T-helper 2 cell treated with Interferon-gamma antibody and Interleukin-4, amounts not matched to agents 5 μg/mL and 100 μg/mL, for 36 hours (primary cell): ENCODE results near the gene PTN.

Experiments
- DNase-seq: peaks from one replicate; pipeline ENCODE4 v3.0.0; 2021; ENCODE audit warnings: low spot score
- H3K27ac Mint-ChIP-seq: one replicate; pipeline ENCODE4 v1.8.0; 2021; ENCODE audit warnings: mild to moderate bottlenecking, mixed read lengths
- H3K27me3 Mint-ChIP-seq: one replicate; pipeline ENCODE4 v1.8.0; 2021; ENCODE audit warnings: low read depth, mixed read lengths
- H3K36me3 Mint-ChIP-seq: one replicate; pipeline ENCODE4 v1.8.0; 2021; ENCODE audit warnings: low read depth, mixed read lengths
- H3K4me1 Mint-ChIP-seq: one replicate; pipeline ENCODE4 v1.8.0; 2021; ENCODE audit warnings: low read depth, mixed read lengths
- H3K4me3 Mint-ChIP-seq: one replicate; pipeline ENCODE4 v1.8.0; 2022; ENCODE audit warnings: mild to moderate bottlenecking, moderate library complexity, mixed read lengths
- H3K9me3 Mint-ChIP-seq: one replicate; pipeline ENCODE4 v1.8.0; 2021; ENCODE audit warnings: mixed read lengths

PTN gene

GRCh38 chr7:137304165-137304564 lies 39.4 kb downstream of the PTN start:
- no peaks in the 10 kb centered on the region for H3K9me3 Mint-ChIP-seq

GRCh38 chr7:137302081-137302480 lies 41.5 kb downstream of the PTN start:
- no peak overlapping the region for H3K4me3 Mint-ChIP-seq
- H3K9me3 Mint-ChIP-seq: no peaks in the 10 kb centered on the region
- no peaks in the 10 kb centered on the region for H3K36me3 Mint-ChIP-seq
- H3K27ac Mint-ChIP-seq: no peak overlapping the region
- no peaks in the 10 kb centered on the region for H3K27me3 Mint-ChIP-seq
- DNase-seq: no peak
- no peaks in the 10 kb centered on the region for H3K4me1 Mint-ChIP-seq

More at GRCh38 chr7:137304165-137304564, 39.4 kb downstream of the PTN start:
- H3K4me3 Mint-ChIP-seq: no peak overlapping the region
- no peak for DNase-seq
- H3K27ac Mint-ChIP-seq: no peak overlapping the region
- no peaks in the 10 kb centered on the region for H3K4me1 Mint-ChIP-seq
- no peaks in the 10 kb centered on the region for H3K27me3 Mint-ChIP-seq
- H3K36me3 Mint-ChIP-seq: no peaks in the 10 kb centered on the region

GRCh38 chr7:137298464-137298794 lies 45.1 kb downstream of the PTN start:
- H3K9me3 Mint-ChIP-seq: peaks cover 9% of the 10 kb centered on the region
- H3K4me1 Mint-ChIP-seq: no peaks in the 10 kb centered on the region
- no peaks in the 10 kb centered on the region for H3K27me3 Mint-ChIP-seq
- DNase-seq: no peak
- H3K4me3 Mint-ChIP-seq: no peak overlapping the region
- no peak overlapping the region for H3K27ac Mint-ChIP-seq
- H3K36me3 Mint-ChIP-seq: no peaks in the 10 kb centered on the region

- Mint-ChIP-seq H3K36me3 (no peaks in the 10 kb centered on the region), H3K27me3 (no peaks in the 10 kb centered on the region), H3K4me3 (no peak overlapping the region), H3K27ac (no peak overlapping the region), H3K9me3 (peaks cover 9% of the 10 kb centered on the region), H3K4me1 (no peaks in the 10 kb centered on the region)
- DNase-seq: no peak
Measured at GRCh38 chr7:137297551-137298463, 45.7 kb downstream of the PTN start.

- Mint-ChIP-seq H3K27me3 (no peaks in the 10 kb centered on the region), H3K27ac (no peak overlapping the region), H3K4me1 (no peaks in the 10 kb centered on the region), H3K9me3 (peaks cover 9% of the 10 kb centered on the region), H3K4me3 (no peak overlapping the region), H3K36me3 (no peaks in the 10 kb centered on the region)
- no peak for DNase-seq
Measured at GRCh38 chr7:137296576-137296975, 47.0 kb downstream of the PTN start.

GRCh38 chr7:137295739-137296324 lies 47.7 kb downstream of the PTN start:
- Mint-ChIP-seq H3K36me3 (no peaks in the 10 kb centered on the region), H3K27me3 (no peaks in the 10 kb centered on the region), H3K27ac (no peak overlapping the region), H3K4me1 (no peaks in the 10 kb centered on the region), H3K4me3 (no peak overlapping the region), H3K9me3 (peaks cover 9% of the 10 kb centered on the region)
- no peak for DNase-seq

- Mint-ChIP-seq H3K27ac (no peak overlapping the region), H3K27me3 (no peaks in the 10 kb centered on the region), H3K36me3 (no peaks in the 10 kb centered on the region)
Measured at GRCh38 chr7:137289101-137289500, 54.4 kb downstream of the PTN start.

GRCh38 chr7:137287651-137288258 lies 55.8 kb downstream of the PTN start:
- Mint-ChIP-seq H3K27ac (no peak overlapping the region), H3K4me3 (no peak overlapping the region), H3K27me3 (no peaks in the 10 kb centered on the region), H3K36me3 (no peaks in the 10 kb centered on the region), H3K9me3 (peaks cover 3% of the 10 kb centered on the region), H3K4me1 (no peaks in the 10 kb centered on the region)
- DNase-seq: no peak

More at GRCh38 chr7:137289101-137289500, 54.4 kb downstream of the PTN start:
- no peak for DNase-seq
- H3K4me3 Mint-ChIP-seq: no peak overlapping the region
- no peaks in the 10 kb centered on the region for H3K4me1 Mint-ChIP-seq
- peaks cover 3% of the 10 kb centered on the region for H3K9me3 Mint-ChIP-seq

GRCh38 chr7:137283153-137283552 lies 60.4 kb downstream of the PTN start:
- Mint-ChIP-seq H3K4me1 (no peaks in the 10 kb centered on the region), H3K4me3 (no peak overlapping the region), H3K9me3 (no peaks in the 10 kb centered on the region), H3K27me3 (no peaks in the 10 kb centered on the region), H3K27ac (no peak overlapping the region), H3K36me3 (no peaks in the 10 kb centered on the region)
- no peak for DNase-seq

- H3K4me1 Mint-ChIP-seq: no peaks in the 10 kb centered on the region
- no peaks in the 10 kb centered on the region for H3K27me3 Mint-ChIP-seq
- H3K27ac Mint-ChIP-seq: no peak overlapping the region
- H3K4me3 Mint-ChIP-seq: no peak overlapping the region
- no peaks in the 10 kb centered on the region for H3K9me3 Mint-ChIP-seq
- H3K36me3 Mint-ChIP-seq: no peaks in the 10 kb centered on the region
- DNase-seq: no peak
Measured at GRCh38 chr7:137282043-137282442, 61.5 kb downstream of the PTN start.

- H3K27ac Mint-ChIP-seq: no peak overlapping the region
- peaks cover 6% of the 10 kb centered on the region for H3K9me3 Mint-ChIP-seq
- H3K27me3 Mint-ChIP-seq: no peaks in the 10 kb centered on the region
Measured at GRCh38 chr7:137276189-137276588, 67.3 kb downstream of the PTN start.

GRCh38 chr7:137272249-137272648 lies 71.3 kb downstream of the PTN start:
- no peaks in the 10 kb centered on the region for H3K27me3 Mint-ChIP-seq
- H3K36me3 Mint-ChIP-seq: no peaks in the 10 kb centered on the region

More at GRCh38 chr7:137276189-137276588, 67.3 kb downstream of the PTN start:
- no peaks in the 10 kb centered on the region for H3K36me3 Mint-ChIP-seq
- no peaks in the 10 kb centered on the region for H3K4me1 Mint-ChIP-seq
- no peak for DNase-seq
- H3K4me3 Mint-ChIP-seq: no peak overlapping the region

GRCh38 chr7:137269240-137269639 lies 74.3 kb downstream of the PTN start:
- Mint-ChIP-seq H3K27me3 (no peaks in the 10 kb centered on the region), H3K9me3 (peaks cover 10% of the 10 kb centered on the region), H3K4me3 (no peak overlapping the region), H3K36me3 (no peaks in the 10 kb centered on the region), H3K27ac (no peak overlapping the region), H3K4me1 (no peaks in the 10 kb centered on the region)
- no peak for DNase-seq

More at GRCh38 chr7:137272249-137272648, 71.3 kb downstream of the PTN start:
- H3K27ac Mint-ChIP-seq: no peak overlapping the region
- H3K4me1 Mint-ChIP-seq: no peaks in the 10 kb centered on the region
- no peak for DNase-seq
- peaks cover 16% of the 10 kb centered on the region for H3K9me3 Mint-ChIP-seq
- H3K4me3 Mint-ChIP-seq: no peak overlapping the region
